Activated T-helper 1 cell treated with anti-CD3 and anti-CD28 coated beads, Interleukin-12 subunit alpha, Interleukin-12 subunit beta, Interleukin-2, Interleukin-4 antibody, amounts not matched to agents 30 ng/mL and 10 ng/mL and 1 ng/mL, durations not matched to agents 14 hours and 24 hours and 36 hours (primary cell): ENCODE measurements around the gene CGB2. TPM values are rescaled to one million over a fixed set of nuclear protein-coding genes. Genes with fewer than 3 reads are reported as not detected.
"Not testable (repeated sequence)": the region's sequence is repeated elsewhere in the genome, so short reads cannot be mapped to it uniquely, and the experiment has no call there.

Experiments
- DNase-seq: peaks from one replicate; pipeline ENCODE4 v3.0.0; 2021; ENCODE audit warnings: low spot score
- H3K27ac Mint-ChIP-seq: one replicate; pipeline ENCODE4 v1.8.0; 2021; ENCODE audit warnings: mild to moderate bottlenecking, mixed read lengths
- H3K27me3 Mint-ChIP-seq: one replicate; pipeline ENCODE4 v1.8.0; 2022; ENCODE audit warnings: mild to moderate bottlenecking, moderate library complexity, mixed read lengths; ENCODE audit not compliant: insufficient read depth
- H3K36me3 Mint-ChIP-seq: one replicate; pipeline ENCODE4 v1.8.0; 2021; ENCODE audit warnings: low read depth, mixed read lengths
- H3K4me1 Mint-ChIP-seq: one replicate; pipeline ENCODE4 v1.8.0; 2021; ENCODE audit warnings: low read depth, mixed read lengths
- H3K4me3 Mint-ChIP-seq: one replicate; pipeline ENCODE4 v1.8.0; 2021; ENCODE audit warnings: mild to moderate bottlenecking, moderate library complexity, mixed read lengths
- H3K9me3 Mint-ChIP-seq: one replicate; pipeline ENCODE4 v1.8.0; 2021; ENCODE audit warnings: mixed read lengths
- intact Hi-C: fragments of 100-400 bp; cut with micrococcal nuclease; formaldehyde crosslinking; loops from one replicate; pipeline ENCODE4 v1.15.1; 2024
- total RNA-seq: library from RNA; stranded (reverse); gene quantifications from 2 replicates; pipeline ENCODE4 v1.2.3, GENCODE V29; 2022

The CGB2 gene
- total RNA-seq, 1 donor from 2014 or later = not detected

DNA sequence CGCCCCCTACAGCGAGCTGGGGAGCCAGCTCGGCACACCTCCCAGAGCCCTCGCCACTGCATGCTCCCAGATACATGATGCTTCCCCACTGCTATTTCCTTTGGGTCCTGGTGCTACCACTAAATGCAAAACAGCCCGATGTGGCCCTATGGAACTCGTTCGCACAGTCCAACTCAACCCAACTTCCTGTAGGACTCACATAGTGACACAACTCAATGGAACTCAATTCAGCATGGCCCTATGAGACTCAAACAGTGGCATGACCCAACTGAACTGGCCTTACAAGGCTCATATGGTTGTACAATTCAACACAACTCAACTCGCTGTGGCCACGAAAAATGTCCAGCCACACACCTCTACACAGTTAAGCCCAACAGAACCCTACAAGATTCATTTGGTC is 37.3 kb downstream of the CGB2 start:
- Mint-ChIP-seq H3K36me3 (peaks cover 3% of the 10 kb centered on the region), H3K4me1 (peaks cover 10% of the 10 kb centered on the region), H3K9me3 (no peaks in the 10 kb centered on the region), H3K27me3 (peaks cover 75% of the 10 kb centered on the region), H3K4me3 (no peak overlapping the region), H3K27ac (no peak overlapping the region)
- intact Hi-C loops = no loop called here
- no peak for DNase-seq

DNA sequence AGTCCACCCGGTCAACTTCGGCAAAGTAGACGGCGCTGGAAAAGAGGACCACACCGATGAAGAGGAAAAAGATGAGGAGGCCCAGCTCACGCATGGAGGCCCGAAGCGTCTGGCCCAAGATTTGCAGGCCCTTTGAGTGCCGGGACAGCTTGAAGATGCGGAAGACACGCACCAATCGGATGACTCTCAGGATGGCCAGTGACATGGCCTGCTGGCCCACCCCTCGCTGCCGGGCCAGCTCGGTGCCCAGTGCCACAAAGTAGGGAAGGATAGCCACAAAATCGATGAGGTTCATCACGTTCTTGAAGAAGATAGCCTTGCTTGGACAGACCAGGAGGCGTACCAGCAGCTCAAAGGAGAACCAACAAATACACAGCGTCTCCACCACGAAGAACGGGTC is 38.7 kb downstream of the CGB2 start:
- DNase-seq = no peak
- intact Hi-C loops = no loop called here

DNA sequence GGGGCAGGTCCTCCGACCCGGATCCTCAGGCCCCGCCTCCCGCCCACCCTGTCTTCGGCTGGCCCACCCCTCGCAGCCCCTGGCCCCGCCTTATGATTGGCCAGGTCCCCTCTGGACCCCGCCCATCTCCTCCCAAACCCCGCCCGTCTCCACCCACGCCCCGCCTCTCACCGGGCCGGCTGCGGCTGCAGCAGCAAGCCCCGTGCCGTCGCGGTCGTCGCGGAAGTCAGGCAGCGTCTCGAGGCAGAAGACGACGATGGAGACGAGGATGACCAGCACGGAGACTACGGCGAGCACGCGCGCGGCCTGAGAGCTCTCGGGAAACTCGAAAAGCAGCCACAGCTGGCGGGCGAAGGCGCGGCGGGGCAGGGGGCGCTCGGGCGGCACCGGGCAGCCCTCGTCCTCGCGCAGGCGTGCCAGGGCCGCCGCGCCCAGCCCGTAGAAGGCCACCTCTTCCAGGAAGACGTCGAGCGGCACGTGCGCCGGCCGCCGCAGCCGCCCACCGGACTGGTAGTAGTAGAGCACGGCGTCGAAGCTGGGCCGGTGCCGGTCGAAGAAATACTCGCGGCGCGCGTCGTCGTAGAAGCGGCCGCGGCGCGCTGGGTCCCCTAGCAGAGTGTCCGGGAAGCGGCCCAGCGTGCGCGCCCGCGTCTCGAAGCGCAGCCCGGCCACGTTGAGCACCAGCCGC is 40.3 kb downstream of the CGB2 start:
- peaks cover 10% of the 10 kb centered on the region for H3K4me1 Mint-ChIP-seq
- H3K36me3 Mint-ChIP-seq = peaks cover 3% of the 10 kb centered on the region
- H3K27ac Mint-ChIP-seq = no peak overlapping the region
- H3K9me3 Mint-ChIP-seq = no peaks in the 10 kb centered on the region
- intact Hi-C loops = no loop called here
- DNase-seq = no peak
- H3K27me3 Mint-ChIP-seq = peaks cover 56% of the 10 kb centered on the region
- no peak overlapping the region for H3K4me3 Mint-ChIP-seq

More for the DNA sequence above, 38.7 kb downstream of the CGB2 start:
- H3K4me1 Mint-ChIP-seq = peaks cover 10% of the 10 kb centered on the region
- H3K36me3 Mint-ChIP-seq = peaks cover 3% of the 10 kb centered on the region
- H3K27me3 Mint-ChIP-seq = peaks cover 71% of the 10 kb centered on the region
- H3K27ac Mint-ChIP-seq = peak overlapping the region; percentile 45
- H3K9me3 Mint-ChIP-seq = no peaks in the 10 kb centered on the region
- H3K4me3 Mint-ChIP-seq = no peak overlapping the region

DNA sequence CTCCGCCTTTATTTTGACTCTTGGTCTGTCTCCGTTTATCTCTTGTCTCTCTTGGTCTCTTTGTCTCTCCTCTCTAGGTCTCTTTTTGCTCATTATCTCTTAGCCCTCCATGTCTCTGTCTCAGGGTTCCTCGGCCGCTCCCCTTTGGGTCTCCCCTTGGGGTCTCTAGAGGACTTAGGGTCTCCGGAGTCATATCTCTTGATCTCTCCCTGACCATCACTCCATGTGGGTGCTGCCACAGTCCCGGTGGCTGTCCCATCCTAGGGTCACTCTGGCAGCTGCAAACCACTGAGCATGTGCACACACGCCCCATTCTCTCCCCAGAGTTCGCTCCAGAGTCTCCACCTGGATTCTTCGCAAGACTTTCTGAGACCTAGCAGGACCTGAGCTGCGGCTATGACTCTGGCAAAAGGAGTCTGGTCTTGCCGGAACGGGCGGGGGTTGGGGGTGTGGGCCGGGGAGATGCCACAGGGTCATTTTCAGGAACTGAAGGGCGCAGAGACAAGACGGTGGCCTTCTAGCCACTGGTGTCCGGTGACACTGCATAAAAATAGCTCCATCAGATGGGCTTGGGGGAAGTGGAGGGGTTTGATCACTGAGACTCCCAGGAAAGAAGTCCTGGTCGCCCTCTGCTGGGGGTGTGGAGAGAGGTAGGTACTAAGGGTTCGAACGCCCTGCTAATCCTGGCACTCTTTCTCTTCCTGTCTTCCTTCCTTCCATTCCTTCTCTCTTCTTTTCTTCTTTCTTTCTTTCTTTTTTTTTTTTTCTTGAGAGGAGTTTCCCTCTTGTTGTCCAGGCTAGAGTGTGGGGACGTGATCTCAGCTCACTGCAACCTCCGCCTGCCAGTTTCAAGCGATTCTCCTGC is 42.1 kb downstream of the CGB2 start:
- Mint-ChIP-seq H3K9me3 (no peaks in the 10 kb centered on the region), H3K4me1 (peaks cover 10% of the 10 kb centered on the region), H3K4me3 (peak overlapping the region; percentile 42), H3K27me3 (peaks cover 42% of the 10 kb centered on the region), H3K27ac (no peak overlapping the region), H3K36me3 (peaks cover 3% of the 10 kb centered on the region)
- intact Hi-C loops = no loop called here
- no peak for DNase-seq

DNA sequence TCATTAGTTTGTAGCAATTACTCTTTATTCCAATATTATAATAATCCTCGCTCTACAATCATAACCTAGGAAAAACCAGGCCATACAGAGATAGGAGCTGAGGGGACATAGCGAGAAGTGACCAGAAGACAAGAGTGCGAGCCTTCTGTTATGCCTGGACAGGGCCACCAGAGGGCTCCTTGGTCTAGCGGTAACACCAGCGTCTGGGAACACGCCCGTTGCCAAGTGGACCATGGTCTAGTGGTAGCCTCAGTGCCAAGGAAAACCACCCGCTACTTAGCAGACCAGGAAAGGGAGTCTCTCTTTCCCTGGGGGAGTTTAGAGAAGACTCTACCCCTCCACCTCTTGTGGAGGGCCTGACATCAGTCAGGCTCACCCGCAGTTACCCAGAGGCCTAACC is 43.2 kb downstream of the CGB2 start:
- DNase-seq, H3K27ac Mint-ChIP-seq, H3K36me3 Mint-ChIP-seq, H3K9me3 Mint-ChIP-seq, H3K4me3 Mint-ChIP-seq: not testable (repeated sequence)
- peaks cover 10% of the 10 kb centered on the region for H3K4me1 Mint-ChIP-seq
- intact Hi-C loops = loop anchor here (1.0 kb wide), 1 partner anchor 71 kb away; no protein-coding TSS in a partner anchor
- H3K27me3 Mint-ChIP-seq = peaks cover 33% of the 10 kb centered on the region

DNA sequence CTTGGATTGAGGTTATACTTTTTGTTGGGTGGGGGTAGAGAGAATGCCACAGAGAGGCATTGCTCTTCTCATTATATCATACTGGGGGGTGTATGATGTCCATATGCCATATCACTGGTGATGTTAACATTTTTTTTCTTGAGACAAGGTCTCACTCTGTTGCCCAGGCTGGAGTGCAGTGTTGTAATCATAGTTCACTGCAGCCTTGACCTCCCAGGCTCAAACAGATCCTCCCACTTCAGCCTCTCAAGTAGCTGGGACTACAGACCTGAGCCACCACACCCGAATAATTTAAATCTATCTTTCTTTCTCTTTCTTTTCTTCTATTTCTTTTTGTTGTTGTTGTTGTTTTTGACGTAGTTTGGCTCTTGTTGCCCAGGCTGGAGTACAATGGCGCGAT is 48.7 kb downstream of the CGB2 start:
- no peak overlapping the region for H3K4me3 Mint-ChIP-seq
- peaks cover 2% of the 10 kb centered on the region for H3K27me3 Mint-ChIP-seq
- H3K27ac Mint-ChIP-seq = no peak overlapping the region
- DNase-seq = no peak
- H3K4me1 Mint-ChIP-seq = peaks cover 5% of the 10 kb centered on the region
- no peaks in the 10 kb centered on the region for H3K36me3 Mint-ChIP-seq
- intact Hi-C loops = no loop called here
- no peaks in the 10 kb centered on the region for H3K9me3 Mint-ChIP-seq

DNA sequence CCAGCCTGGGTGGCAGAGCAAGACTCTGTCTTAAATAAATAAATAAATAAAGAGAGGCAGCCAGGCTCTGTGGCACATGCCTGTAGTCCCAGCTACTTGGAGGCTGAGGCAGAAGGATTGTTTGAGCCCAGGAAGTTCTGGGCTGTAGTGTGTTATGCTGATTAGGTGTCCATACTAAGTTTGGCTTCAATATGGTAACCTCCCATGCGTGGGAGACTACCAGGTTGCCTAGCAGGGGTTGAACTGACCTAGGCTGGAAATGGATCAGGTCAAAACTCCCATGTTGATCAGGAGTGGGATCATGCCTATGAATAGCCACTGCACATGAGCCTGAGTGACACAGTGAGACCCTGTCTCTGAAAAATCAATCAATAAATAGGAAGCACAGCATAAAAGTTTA is 49.6 kb downstream of the CGB2 start:
- Mint-ChIP-seq H3K27me3 (peaks cover 2% of the 10 kb centered on the region), H3K4me1 (peaks cover 10% of the 10 kb centered on the region), H3K36me3 (peaks cover 6% of the 10 kb centered on the region), H3K27ac (no peak overlapping the region), H3K9me3 (no peaks in the 10 kb centered on the region), H3K4me3 (no peak overlapping the region)
- no peak for DNase-seq
- intact Hi-C loops = no loop called here

Other genes with a start within 250 kb of the CGB2 start
- 93.3 and 93.6 TPM in 2 replicates for gene BCAT2, start 220.9 kb upstream of the CGB2 start, total RNA-seq
- gene HSD17B14, start 195.4 kb upstream of the CGB2 start, total RNA-seq = 0.57 and 0.64 TPM in 2 replicates
- gene PLEKHA4, start 163.3 kb upstream of the CGB2 start, total RNA-seq = 1.4 and 1.9 TPM in 2 replicates
- gene PPP1R15A, start 159.5 kb upstream of the CGB2 start, total RNA-seq = 53.1 and 53.7 TPM in 2 replicates
- gene TULP2, start 133.1 kb upstream of the CGB2 start, total RNA-seq = not detected in 2 replicates
- 117 and 122 TPM in 2 replicates for gene NUCB1, start 131.6 kb upstream of the CGB2 start, total RNA-seq
- gene DHDH, start 98.2 kb upstream of the CGB2 start, total RNA-seq = not detected in 2 replicates
- 292 and 295 TPM in 2 replicates for gene BAX, start 77.0 kb upstream of the CGB2 start, total RNA-seq
- 651 and 662 TPM in 2 replicates for gene FTL, start 66.6 kb upstream of the CGB2 start, total RNA-seq
- 71.2 and 77.1 TPM in 2 replicates for gene GYS1, start 38.6 kb upstream of the CGB2 start, total RNA-seq
- 172 and 175 TPM in 2 replicates for gene RUVBL2, start 38.0 kb upstream of the CGB2 start, total RNA-seq
- gene LHB, start 14.8 kb upstream of the CGB2 start, total RNA-seq = not detected in 2 replicates
- not detected in 2 replicates for gene CGB3, start 7.6 kb upstream of the CGB2 start, total RNA-seq
- gene CGB1, start 5.0 kb downstream of the CGB2 start, total RNA-seq = not detected in 2 replicates
- not detected in 2 replicates for gene CGB5, start 12.0 kb downstream of the CGB2 start, total RNA-seq
- not detected in 2 replicates for gene CGB8, start 17.2 kb downstream of the CGB2 start, total RNA-seq
- not detected in 2 replicates for gene CGB7, start 25.9 kb downstream of the CGB2 start, total RNA-seq
- gene NTF4, start 32.9 kb downstream of the CGB2 start, total RNA-seq = not detected in 2 replicates
- not detected in 2 replicates for gene KCNA7, start 40.8 kb downstream of the CGB2 start, total RNA-seq
- gene SNRNP70, start 53.6 kb downstream of the CGB2 start, total RNA-seq = 259 and 272 TPM in 2 replicates
- gene LIN7B, start 82.5 kb downstream of the CGB2 start, total RNA-seq = 4.9 and 7.8 TPM in 2 replicates
- gene C19orf73, start 87.3 kb downstream of the CGB2 start, total RNA-seq = 2.6 and 2.9 TPM in 2 replicates
- 5.0 TPM in 2 replicates for gene PPFIA3, start 87.7 kb downstream of the CGB2 start, total RNA-seq
- gene HRC, start 123.5 kb downstream of the CGB2 start, total RNA-seq = not detected in 2 replicates
- 1.4 and 2.0 TPM in 2 replicates for gene TRPM4, start 125.9 kb downstream of the CGB2 start, total RNA-seq